AG09309 (cell line): Measurements from ENCODE around the gene NTMT1.
"Not testable (repeated sequence)": the region's sequence is repeated elsewhere in the genome, so short reads cannot be mapped to it uniquely, and the experiment has no call there.

ENCODE experiments used
- DNase-seq: peaks from one replicate; pipeline ENCODE4 v3.0.0-alpha.2; 2010; ENCODE audit warnings: low read depth
- H3K4me3 ChIP-seq: 2 replicates; pipeline ENCODE4 v1.5.1; 2011; ENCODE audit warnings: mild to moderate bottlenecking, low read depth, low read length, moderate library complexity; ENCODE audit not compliant: control insufficient read depth
- TF ChIP-seq, protein P1 (sequence below): IDR thresholded peaks from 2 replicates; pipeline ENCODE4 v1.5.1; 2011; ENCODE audit warnings: mild to moderate bottlenecking, low read depth, low read length, inconsistent platforms; ENCODE audit not compliant: insufficient read depth, control insufficient read depth; ENCODE audit errors: missing control alignments

NTMT1 gene

DNA sequence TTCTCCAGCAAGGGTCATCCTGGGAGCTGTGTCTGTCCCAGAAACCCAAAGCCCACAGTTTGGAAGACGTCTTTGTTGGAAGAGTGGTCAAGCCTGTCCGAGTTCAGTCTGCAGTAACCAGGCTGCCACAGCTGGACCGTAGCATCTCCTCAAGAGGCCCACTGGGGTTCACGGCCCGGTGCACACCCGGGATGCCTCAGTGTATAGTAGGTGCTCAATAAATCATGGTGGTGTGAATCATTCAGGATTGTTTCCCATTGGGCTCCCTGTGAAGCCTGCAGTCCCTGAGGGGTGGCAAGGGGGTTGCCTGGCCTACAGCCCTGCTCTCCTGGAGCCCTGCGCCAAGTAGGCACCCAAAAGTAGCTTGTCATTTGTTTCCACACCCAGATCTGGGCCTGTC lies 29.2 kb downstream of the NTMT1 start:
- H3K4me3 ChIP-seq, result no peak overlapping the region
- TF ChIP-seq, protein P1, sequence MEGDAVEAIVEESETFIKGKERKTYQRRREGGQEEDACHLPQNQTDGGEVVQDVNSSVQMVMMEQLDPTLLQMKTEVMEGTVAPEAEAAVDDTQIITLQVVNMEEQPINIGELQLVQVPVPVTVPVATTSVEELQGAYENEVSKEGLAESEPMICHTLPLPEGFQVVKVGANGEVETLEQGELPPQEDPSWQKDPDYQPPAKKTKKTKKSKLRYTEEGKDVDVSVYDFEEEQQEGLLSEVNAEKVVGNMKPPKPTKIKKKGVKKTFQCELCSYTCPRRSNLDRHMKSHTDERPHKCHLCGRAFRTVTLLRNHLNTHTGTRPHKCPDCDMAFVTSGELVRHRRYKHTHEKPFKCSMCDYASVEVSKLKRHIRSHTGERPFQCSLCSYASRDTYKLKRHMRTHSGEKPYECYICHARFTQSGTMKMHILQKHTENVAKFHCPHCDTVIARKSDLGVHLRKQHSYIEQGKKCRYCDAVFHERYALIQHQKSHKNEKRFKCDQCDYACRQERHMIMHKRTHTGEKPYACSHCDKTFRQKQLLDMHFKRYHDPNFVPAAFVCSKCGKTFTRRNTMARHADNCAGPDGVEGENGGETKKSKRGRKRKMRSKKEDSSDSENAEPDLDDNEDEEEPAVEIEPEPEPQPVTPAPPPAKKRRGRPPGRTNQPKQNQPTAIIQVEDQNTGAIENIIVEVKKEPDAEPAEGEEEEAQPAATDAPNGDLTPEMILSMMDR, result no peak
- no peak for DNase-seq

DNA sequence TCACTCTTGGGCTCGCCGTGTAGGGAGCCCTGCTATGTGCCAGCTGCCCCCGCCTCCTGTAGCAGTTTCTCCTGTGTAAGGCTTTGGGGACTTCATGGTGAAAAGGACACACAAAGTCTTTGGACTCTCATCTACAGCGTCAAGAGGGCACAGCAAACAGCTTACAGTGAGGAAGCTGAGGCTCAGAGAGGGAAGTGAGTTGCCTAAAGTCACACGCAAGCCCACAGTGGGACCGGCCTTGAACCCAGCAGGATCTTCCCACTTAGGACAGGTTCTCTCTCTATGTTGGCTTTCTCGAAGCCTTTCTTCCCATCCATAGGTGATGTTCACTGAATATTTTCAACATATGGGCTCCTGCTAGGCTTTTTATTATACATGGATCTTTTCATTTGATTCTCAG lies 29.7 kb downstream of the NTMT1 start:
- DNase-seq, result no peak
- TF ChIP-seq, protein P1, result no peak
- H3K4me3 ChIP-seq, result no peak overlapping the region

DNA sequence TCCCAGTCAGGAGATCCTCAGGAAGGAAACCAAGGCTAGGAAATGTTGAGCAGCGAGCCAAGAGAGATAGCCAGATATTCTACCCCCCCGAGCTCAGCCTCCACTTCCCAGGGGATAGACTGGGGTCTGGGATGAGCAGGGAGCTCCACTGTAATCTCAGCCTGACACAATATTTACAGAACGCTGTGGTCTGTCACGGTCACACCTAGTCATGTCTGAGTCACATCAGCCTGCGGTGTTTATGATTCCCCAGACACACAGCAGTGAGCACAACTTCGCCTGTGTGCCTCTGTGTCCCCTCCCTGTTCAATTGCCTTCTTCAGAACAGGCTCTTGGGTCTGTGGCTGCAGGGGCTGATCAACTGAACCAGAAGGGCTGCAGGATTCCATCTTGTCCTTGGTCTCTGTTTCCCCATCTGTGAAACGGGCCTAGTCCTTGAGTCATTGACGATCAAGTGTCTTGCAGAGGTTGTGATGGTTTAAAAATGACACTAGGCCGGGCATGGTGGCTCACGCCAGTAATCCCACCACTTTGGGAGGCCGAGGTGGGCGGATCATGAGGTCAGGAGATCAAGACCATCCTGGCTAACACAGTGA lies 30.9 kb downstream of the NTMT1 start:
- H3K4me3 ChIP-seq, result no peak overlapping the region
- no peak for DNase-seq
- TF ChIP-seq, protein P1, result no peak

DNA sequence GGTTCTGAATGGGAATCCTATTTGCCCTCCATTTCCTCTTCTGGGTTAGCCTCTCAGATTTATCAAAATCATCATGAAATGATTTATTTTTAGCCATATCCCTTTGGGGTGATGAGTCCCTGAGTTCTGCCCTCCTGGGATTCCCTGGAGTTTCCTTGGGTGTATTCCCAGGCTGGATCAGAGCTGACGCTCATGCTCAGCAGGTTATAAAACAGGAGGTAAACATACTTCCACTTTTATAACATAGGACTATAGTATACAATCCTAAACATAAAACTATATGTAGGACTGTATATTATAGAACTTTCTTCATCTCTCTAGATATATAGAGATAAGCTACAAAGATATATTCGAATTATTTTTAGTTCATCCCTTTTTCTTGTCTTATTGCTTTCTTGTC lies 35.1 kb downstream of the NTMT1 start:
- no peak for DNase-seq
- TF ChIP-seq, protein P1, result no peak
- H3K4me3 ChIP-seq, result no peak overlapping the region

DNA sequence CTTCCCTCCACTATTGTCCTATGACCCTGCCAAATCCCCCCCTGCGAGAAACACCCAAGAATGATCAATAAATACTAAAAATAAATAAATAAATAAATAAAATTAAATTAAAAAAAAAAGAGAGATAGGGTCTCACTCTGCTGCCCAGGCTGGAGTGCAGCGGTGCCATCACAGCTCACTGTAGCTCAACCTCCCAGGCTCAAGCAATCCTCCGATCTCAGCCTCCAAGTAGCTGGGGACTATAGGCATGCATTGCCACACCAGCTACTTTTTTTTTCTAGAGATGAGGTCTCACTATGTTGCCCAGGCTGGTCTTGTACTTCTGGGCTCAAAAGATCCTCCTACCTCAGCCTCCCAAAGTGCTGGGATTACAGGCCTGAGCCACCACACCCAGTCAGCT lies 36.3 kb downstream of the NTMT1 start:
- not testable (repeated sequence) for DNase-seq

DNA sequence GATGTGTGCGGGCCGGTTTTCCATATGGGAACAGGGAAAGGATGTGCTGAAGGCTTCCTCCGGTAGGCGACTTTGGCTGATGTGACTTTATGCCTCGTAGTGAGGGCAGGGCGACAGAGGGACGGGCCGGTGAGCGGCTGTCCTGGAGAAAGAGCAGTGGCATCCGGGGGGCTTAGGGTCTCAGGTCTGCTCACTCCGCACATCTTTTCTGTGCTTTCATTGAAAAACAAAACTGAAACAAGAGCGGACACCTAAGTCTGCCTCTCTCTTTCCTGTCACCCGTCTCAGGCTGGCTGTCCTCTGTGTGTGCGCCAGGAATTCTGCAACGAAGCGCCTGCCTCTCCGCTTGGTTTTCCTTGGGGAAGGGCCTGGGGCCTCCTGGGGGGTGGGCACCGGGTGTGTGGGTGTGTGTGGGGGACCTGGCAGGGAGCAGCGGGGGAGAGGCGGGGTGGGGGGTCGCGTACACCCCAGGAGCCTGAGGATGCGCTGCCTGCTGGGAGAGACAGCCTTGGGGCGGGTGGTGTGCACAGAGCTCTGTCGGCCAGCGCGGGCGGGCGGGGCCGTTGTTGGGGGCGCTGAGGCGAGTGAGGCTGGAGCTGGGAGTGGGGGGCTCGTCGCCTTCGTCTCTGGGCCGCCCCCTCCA lies 38.9 kb downstream of the NTMT1 start:
- DNase-seq, result no peak
- TF ChIP-seq, protein P1, result no peak
- H3K4me3 ChIP-seq, result peak overlapping the region; percentile 47

More for the DNA sequence above, 36.3 kb downstream of the NTMT1 start:
- H3K4me3 ChIP-seq, result not testable (repeated sequence)

DNA sequence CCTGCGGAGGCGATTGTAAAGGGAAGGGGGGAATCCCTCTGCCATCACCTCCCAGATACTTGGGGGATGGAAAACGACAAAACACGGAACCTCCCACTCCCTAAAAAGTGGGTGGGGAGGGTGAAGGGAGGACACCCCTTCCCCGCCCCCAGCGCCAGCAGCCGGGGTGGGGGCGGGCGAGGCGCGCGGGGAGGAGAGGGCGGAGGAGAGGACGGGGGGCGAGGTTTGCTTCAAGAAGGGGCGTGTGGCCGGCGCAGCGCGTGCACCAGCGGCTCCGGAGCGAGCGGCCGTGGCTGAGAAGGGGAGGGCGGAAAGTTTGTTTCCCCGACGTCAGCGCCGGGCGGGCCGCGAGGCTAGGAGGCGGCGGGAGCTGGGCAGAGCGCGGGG lies 39.4 kb downstream of the NTMT1 start, which contains the start of gene PRRX2:
TSS of gene PRRX2 (plus strand) at position 259 of the 387 bp plus-strand sequence. CDS start 221 bp downstream, outside the sequence.
- TF ChIP-seq, protein P1, result no peak
- H3K4me3 ChIP-seq, result peak within 1 kb of the TSS; percentile 47
- no peak for DNase-seq
